Uterus (tissue), 4 donors: ENCODE measurements around the gene DDX49. TPM values are rescaled to one million over a fixed set of nuclear protein-coding genes. Genes with fewer than 3 reads are reported as not detected.
A peak's percentile ranks its signal among the peaks of the same experiment; 100 is the strongest.

Experiments used
- DNase-seq, 2 donors: peaks; one replicate each; pipeline ENCODE4 v3.0.0-alpha.2; 2019 to 2020
- H3K27ac ChIP-seq, 2 donors: fragments of 200-600 bp; sonication (generic); 1 replicate in 1 of 2; 2 replicates in 1 of 2; pipeline ENCODE4 v1.5.1; 2016 to 2018
- H3K27me3 ChIP-seq, 2 donors: fragments of 200-600 bp; sonication (generic); one replicate each; pipeline ENCODE4 v1.5.1; 2018 to 2019; ENCODE audit warnings: control low read depth in 1 of 2
- H3K36me3 ChIP-seq, 2 donors: fragments of 200-600 bp; sonication (generic); one replicate each; pipeline ENCODE4 v1.5.1; 2019; ENCODE audit warnings: control low read depth in 1 of 2
- H3K4me1 ChIP-seq, 2 donors: fragments of 200-600 bp; sonication (generic); one replicate each; pipeline ENCODE4 v1.5.1; 2018 to 2019; ENCODE audit warnings: control low read depth in 1 of 2
- H3K4me3 ChIP-seq, 2 donors: fragments of 200-600 bp; sonication (generic); 1 replicate in 1 of 2; 2 replicates in 1 of 2; pipeline ENCODE4 v1.5.1; 2018 to 2019; ENCODE audit warnings: mild to moderate bottlenecking in 1 of 2
- H3K9me3 ChIP-seq, 2 donors: fragments of 200-600 bp; sonication (generic); one replicate each; pipeline ENCODE4 v1.5.1; 2019; ENCODE audit warnings: control low read depth in 1 of 2
- CTCF ChIP-seq, 4 experiments: fragments of 200-600 bp in 2 of 4; fragments of 450-650 bp in 2 of 4; sonication (generic) in 2 of 4; IDR thresholded peaks; one replicate each; pipeline ENCODE4 v1.5.1; 2016 to 2019; ENCODE audit warnings: antibody characterized with exemption in 4 of 4, mild to moderate bottlenecking in 2 of 4, moderate library complexity in 1 of 4
- POLR2A ChIP-seq, 2 donors: fragments of 450-650 bp; IDR thresholded peaks; one replicate each; pipeline ENCODE4 v1.6.1; 2016; ENCODE audit warnings: antibody characterized with exemption in 2 of 2, mild to moderate bottlenecking in 1 of 2, moderate library complexity in 1 of 2
- intact Hi-C: fragments of 100-400 bp; cut with DNase I; formaldehyde crosslinking; loops from one replicate; pipeline ENCODE4 v1.15.1; 2023; ENCODE audit warnings: low total_unique reads
- total RNA-seq, 4 donors: library from RNA; depleted of rRNA in 3 of 4; stranded (reverse); fragments of >200 nt in 3 of 4; gene quantifications; one replicate each; pipeline versions ENCODE4 v1.1.0 to v1.2.4, GENCODE V29; 2014 to 2023
- donor health status: DM: yes; HTN: yes; CAD: no.

DDX49 gene
- total RNA-seq, 4 donors from 2014 or later: 27.7 to 40.9 (median 31.4) TPM

GRCh38 chr19:18931316-18932162 is 12.0 kb downstream of the DDX49 start:
- TF ChIP-seq POLR2A (IDR thresholded peaks at IDR 0.05) (no peak), CTCF (IDR thresholded peaks at IDR 0.05) (no peak)
- no peaks in the 10 kb centered on the region for H3K9me3 ChIP-seq
- no peaks in the 10 kb centered on the region for H3K27me3 ChIP-seq
- intact Hi-C loops: no loop called here
- H3K36me3 ChIP-seq: no peaks in the 10 kb centered on the region
- no peak overlapping the region for H3K27ac ChIP-seq
- DNase-seq: no peak
- H3K4me1 ChIP-seq: no peaks in the 10 kb centered on the region
- no peak overlapping the region for H3K4me3 ChIP-seq

DNA sequence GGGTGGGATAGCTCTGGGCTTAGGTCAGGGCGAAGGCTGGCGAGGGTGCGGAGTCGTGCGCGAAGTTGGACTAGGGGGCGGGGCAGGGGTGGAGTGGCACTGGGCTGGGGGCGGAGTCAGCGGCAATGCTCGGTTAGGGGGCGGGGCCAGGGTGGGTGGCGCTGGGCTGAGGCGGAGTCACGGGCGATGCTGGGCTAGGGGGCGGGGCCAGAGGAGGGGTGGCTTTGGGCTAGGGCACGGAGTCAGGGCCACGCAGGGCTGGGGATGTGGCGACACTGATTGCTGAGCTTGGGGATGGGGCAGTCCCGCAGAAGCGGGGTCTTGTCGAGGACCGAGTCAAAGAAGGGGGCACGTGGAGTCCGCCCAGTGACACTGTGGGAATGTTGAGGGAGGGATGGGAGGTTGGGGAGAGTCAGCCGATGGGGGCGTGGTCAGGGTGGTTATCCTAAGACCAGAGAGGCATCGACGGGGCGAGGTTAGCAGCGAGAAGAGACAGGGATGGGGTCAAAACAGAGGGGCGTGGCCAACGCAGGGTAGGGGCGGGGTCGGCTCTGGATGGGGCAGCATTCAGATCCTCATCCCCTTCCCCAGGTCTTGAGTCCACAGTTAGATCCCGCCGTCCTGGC is 12.8 kb downstream of the DDX49 start:
- DNase-seq: peak; percentile 75 to 76
- peak overlapping the region in 1 of 2 donors; percentile 50 for H3K27ac ChIP-seq

GRCh38 chr19:18933297-18933696 is 13.8 kb downstream of the DDX49 start:
- Histone ChIP-seq H3K27me3 (no peaks in the 10 kb centered on the region), H3K4me1 (no peaks in the 10 kb centered on the region), H3K4me3 (no peak overlapping the region), H3K36me3 (no peaks in the 10 kb centered on the region), H3K9me3 (no peaks in the 10 kb centered on the region), H3K27ac (no peak overlapping the region)
- intact Hi-C loops: no loop called here
- TF ChIP-seq POLR2A (IDR thresholded peaks at IDR 0.05) (no peak), CTCF (IDR thresholded peaks at IDR 0.05) (no peak)
- DNase-seq: no peak

More for the DNA sequence above, 12.8 kb downstream of the DDX49 start:
- no peak for TF ChIP-seq POLR2A (IDR thresholded peaks at IDR 0.05)
- no peak for TF ChIP-seq CTCF (IDR thresholded peaks at IDR 0.05)
- intact Hi-C loops: no loop called here
- peak overlapping the region in 1 of 2 donors; percentile 12 for H3K4me3 ChIP-seq
- no peaks in the 10 kb centered on the region for H3K4me1 ChIP-seq
- H3K36me3 ChIP-seq: no peaks in the 10 kb centered on the region
- H3K9me3 ChIP-seq: no peaks in the 10 kb centered on the region
- H3K27me3 ChIP-seq: no peaks in the 10 kb centered on the region

- no peak for DNase-seq
- Histone ChIP-seq H3K4me3 (no peak overlapping the region), H3K36me3 (no peaks in the 10 kb centered on the region), H3K9me3 (no peaks in the 10 kb centered on the region), H3K27me3 (no peaks in the 10 kb centered on the region), H3K4me1 (peaks cover 0 to 7% of the 10 kb centered on the region in 2 donors), H3K27ac (no peak overlapping the region)
- intact Hi-C loops: no loop called here
- TF ChIP-seq POLR2A (IDR thresholded peaks at IDR 0.05): no peak
Measured at GRCh38 chr19:18939163-18939562, 19.6 kb downstream of the DDX49 start.

DNA sequence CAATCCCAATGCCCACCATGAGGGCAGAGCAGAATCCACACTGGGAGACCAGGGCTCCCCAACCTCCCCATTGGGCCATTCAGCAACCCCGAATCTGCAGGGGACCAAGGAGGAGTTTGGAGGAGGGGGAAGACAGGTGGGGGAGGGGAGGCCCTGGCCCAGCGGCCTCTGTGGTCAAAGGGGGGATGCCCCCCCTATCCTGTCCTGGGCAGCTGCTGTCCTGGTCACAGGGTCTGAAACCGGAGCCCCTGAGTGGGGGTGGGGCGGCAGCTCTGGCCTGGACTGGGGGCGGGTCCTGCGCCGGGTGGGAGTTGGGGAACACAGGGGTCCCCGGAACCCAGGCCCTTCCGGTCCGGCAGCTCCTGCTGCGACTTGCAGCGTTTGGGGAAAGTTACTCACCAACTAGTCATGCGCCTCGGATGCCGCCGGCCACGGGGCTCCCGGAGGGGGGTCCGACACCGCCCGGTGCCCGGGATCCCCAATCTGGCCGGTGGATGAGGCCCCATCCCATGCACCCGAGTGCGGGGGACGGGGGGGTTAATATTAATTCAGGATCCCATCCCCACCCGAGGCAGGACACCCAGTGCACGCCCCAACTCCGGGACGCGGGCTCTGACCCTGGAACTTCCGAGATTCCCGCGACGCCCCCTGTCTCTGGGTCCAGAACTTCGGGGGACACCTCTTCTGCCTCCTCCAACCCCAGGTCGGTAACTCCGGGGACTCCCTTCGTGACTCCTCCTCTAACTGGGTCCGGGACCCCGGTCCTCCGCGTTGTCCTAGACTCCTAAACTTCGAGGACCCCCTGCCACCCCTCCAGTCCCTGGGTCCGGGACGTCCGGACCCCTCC is 20.6 kb downstream of the DDX49 start:
- DNase-seq: peak; percentile 55 to 63
- H3K27me3 ChIP-seq: no peaks in the 10 kb centered on the region
- intact Hi-C loops: no loop called here
- H3K4me1 ChIP-seq: peaks cover 0 to 7% of the 10 kb centered on the region in 2 donors
- H3K36me3 ChIP-seq: no peaks in the 10 kb centered on the region
- no peaks in the 10 kb centered on the region for H3K9me3 ChIP-seq
- H3K4me3 ChIP-seq: peak overlapping the region; percentile 75 to 79
- TF ChIP-seq CTCF (IDR thresholded peaks at IDR 0.05): no peak
- no peak for TF ChIP-seq POLR2A (IDR thresholded peaks at IDR 0.05)
- peak overlapping the region; percentile 73 to 76 for H3K27ac ChIP-seq
